ENCODE results near the gene PIK3CB.
"Not testable (repeated sequence)": the region's sequence is repeated elsewhere in the genome, so short reads cannot be mapped to it uniquely, and the experiment has no call there.

- not testable (repeated sequence) for TF ChIP-seq CTCF (IDR thresholded peaks at IDR 0.05 in 4 of 5, conservative IDR thresholded peaks at IDR 0.05 in 1 of 5); POLR2A (IDR thresholded peaks at IDR 0.05)
These were observed 12.1 kb upstream of the PIK3CB start for GRCh38 chr3:138846824-138847223.
